Progenitor cell of endocrine pancreas (in vitro differentiated cells): Measurements from ENCODE around the gene RAD51B. TPM values are rescaled to one million over a fixed set of nuclear protein-coding genes. Genes with fewer than 3 reads are reported as not detected.

Source experiments
- DNase-seq: peaks from one replicate; pipeline ENCODE4 v3.0.0; 2021; ENCODE audit warnings: low spot score; ENCODE audit not compliant: unreplicated experiment
- H3K27ac Mint-ChIP-seq: 2 replicates; pipeline ENCODE4 v1.8.0; 2021; ENCODE audit warnings: mild to moderate bottlenecking, moderate library complexity, mixed read lengths
- H3K27me3 Mint-ChIP-seq: 2 replicates; pipeline ENCODE4 v1.8.0; 2021; ENCODE audit warnings: mixed read lengths
- H3K36me3 Mint-ChIP-seq: 2 replicates; pipeline ENCODE4 v1.8.0; 2022; ENCODE audit warnings: mixed read lengths; ENCODE audit not compliant: insufficient read depth
- H3K4me1 Mint-ChIP-seq: 2 replicates; pipeline ENCODE4 v1.8.0; 2021; ENCODE audit warnings: low read depth, mixed read lengths
- H3K4me3 Mint-ChIP-seq: 2 replicates; pipeline ENCODE4 v1.8.0; 2021; ENCODE audit warnings: low read depth, mild to moderate bottlenecking, moderate library complexity, mixed read lengths
- H3K9me3 Mint-ChIP-seq: 2 replicates; pipeline ENCODE4 v1.8.0; 2021; ENCODE audit warnings: low read depth, mixed read lengths
- CTCF ChIP-seq: fragments of 200-600 bp; sonication (generic); IDR thresholded peaks from one replicate; pipeline ENCODE4 v1.5.0; 2021; ENCODE audit warnings: antibody characterized with exemption, mild to moderate bottlenecking; ENCODE audit not compliant: unreplicated experiment
- total RNA-seq: library from RNA; stranded (reverse); gene quantifications from 2 replicates; pipeline ENCODE4 v1.2.1, GENCODE V29; 2021

Gene RAD51B
- total RNA-seq, 1 donor from 2014 or later: 24.7 TPM

DNA sequence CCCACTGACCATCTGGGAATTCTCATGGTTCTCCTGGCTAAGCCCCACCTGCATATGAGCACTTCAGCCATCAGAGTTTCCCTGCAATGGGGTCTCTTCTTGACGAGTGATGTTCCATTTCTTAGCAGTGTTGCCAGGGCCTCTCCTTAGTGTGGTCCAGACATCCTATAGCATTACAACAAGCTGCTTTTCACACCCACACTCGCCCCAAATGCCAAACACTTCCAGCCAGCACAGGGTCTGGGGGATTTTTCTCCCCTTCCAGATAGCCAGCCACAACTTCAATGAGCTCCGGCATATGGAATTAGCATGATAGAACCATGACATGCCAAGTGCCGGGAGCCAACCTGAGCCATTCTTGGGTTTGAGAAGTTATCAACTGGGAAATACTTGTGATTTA is 705.9 kb downstream of the RAD51B start:
- Mint-ChIP-seq H3K27ac (no peak overlapping the region), H3K27me3 (no peaks in the 10 kb centered on the region), H3K9me3 (peaks cover 14% of the 10 kb centered on the region), H3K4me3 (no peak overlapping the region), H3K36me3 (peaks cover 6% of the 10 kb centered on the region), H3K4me1 (peaks cover 31% of the 10 kb centered on the region)
- no peak for TF ChIP-seq CTCF
- no peak for DNase-seq

DNA sequence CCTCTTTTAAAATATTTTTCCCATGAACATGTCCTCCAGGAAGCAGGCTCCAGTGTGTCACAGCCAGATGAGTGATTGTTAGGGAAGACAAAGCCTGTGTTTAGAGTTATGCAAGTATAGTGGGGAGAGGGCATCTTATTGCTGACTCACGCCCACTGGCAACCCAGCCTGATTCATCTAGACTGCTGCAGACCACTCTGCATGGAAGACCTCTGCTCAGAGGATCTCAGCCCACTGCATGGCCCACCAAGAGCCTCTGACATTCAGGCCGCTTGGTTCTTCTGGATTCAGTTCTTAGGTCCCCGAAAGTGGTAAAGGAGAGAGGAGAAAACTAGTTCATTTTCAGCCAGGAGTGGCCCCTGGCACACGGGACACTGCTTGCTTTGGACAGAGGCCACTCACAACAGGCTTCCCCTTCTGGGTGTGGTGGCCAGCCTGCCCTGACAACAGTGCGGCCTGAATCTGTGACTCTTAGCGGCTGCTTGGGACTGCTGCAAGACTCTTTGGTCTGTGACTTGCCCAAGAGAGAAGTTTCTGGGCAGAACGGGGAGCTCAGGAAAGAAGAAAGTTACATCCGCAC is 707.0 kb downstream of the RAD51B start:
- Mint-ChIP-seq H3K9me3 (peaks cover 20% of the 10 kb centered on the region), H3K36me3 (peaks cover 8% of the 10 kb centered on the region), H3K27ac (peak overlapping the region; percentile 33), H3K27me3 (no peaks in the 10 kb centered on the region), H3K4me3 (no peak overlapping the region), H3K4me1 (peaks cover 20% of the 10 kb centered on the region)
- no peak for TF ChIP-seq CTCF
- DNase-seq: no peak

- H3K36me3 Mint-ChIP-seq: peaks cover 10% of the 10 kb centered on the region
- no peak overlapping the region for H3K4me3 Mint-ChIP-seq
- H3K27me3 Mint-ChIP-seq: no peaks in the 10 kb centered on the region
- peaks cover 24% of the 10 kb centered on the region for H3K9me3 Mint-ChIP-seq
- peaks cover 12% of the 10 kb centered on the region for H3K4me1 Mint-ChIP-seq
- peak overlapping the region; percentile 81 for H3K27ac Mint-ChIP-seq
- no peak for TF ChIP-seq CTCF
- DNase-seq: no peak
Observed at GRCh38 chr14:68527329-68527851, 707.8 kb downstream of the RAD51B start.

DNA sequence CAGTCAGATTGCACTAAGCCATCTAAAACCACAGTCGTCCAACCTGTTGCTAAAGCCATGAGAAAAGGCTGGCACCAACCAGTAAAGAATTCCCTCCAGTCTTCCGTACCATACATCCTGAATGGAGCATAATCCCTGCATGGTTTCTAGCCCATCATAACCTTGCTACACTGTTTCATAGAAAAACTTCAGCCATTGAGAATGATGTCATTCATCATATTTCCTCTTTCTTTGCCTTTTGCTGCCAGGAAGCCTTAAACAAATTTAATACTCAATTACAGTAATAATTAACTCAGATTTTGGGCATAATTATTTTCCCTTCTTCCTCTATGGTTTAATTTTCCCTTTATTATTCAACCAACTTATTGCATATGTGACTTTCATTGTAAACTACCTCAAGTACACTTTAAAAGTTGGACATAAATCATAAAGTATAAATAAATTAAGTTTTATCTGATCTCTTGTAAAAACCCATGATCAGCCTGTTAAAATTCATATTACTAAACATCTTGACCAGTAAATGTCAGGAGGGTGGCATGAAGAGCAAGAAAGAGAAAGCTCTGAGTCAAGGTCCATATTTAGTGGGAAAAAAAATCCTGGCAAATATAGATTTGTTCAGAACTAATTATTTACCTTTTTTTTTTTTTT is 708.6 kb downstream of the RAD51B start:
- DNase-seq: no peak
- H3K36me3 Mint-ChIP-seq: peaks cover 10% of the 10 kb centered on the region
- no peaks in the 10 kb centered on the region for H3K27me3 Mint-ChIP-seq
- H3K27ac Mint-ChIP-seq: no peak overlapping the region
- no peak for TF ChIP-seq CTCF
- peaks cover 5% of the 10 kb centered on the region for H3K4me1 Mint-ChIP-seq
- no peak overlapping the region for H3K4me3 Mint-ChIP-seq
- H3K9me3 Mint-ChIP-seq: peaks cover 26% of the 10 kb centered on the region

GRCh38 chr14:68530443-68530842 is 710.9 kb downstream of the RAD51B start:
- Mint-ChIP-seq H3K4me3 (no peak overlapping the region), H3K36me3 (peaks cover 10% of the 10 kb centered on the region), H3K27ac (no peak overlapping the region), H3K27me3 (no peaks in the 10 kb centered on the region), H3K9me3 (peaks cover 32% of the 10 kb centered on the region), H3K4me1 (peaks cover 4% of the 10 kb centered on the region)
- DNase-seq: no peak
- no peak for TF ChIP-seq CTCF
